Large intestine (tissue), 3 donors: ENCODE data around the gene TRA2B. TPM values are rescaled to one million over a fixed set of nuclear protein-coding genes. Genes with fewer than 3 reads are reported as not detected.
A peak's percentile ranks its signal among the peaks of the same experiment; 100 is the strongest.

Experiments
- DNase-seq, 2 donors: peaks; one replicate each; pipeline versions ENCODE4 v3.0.0 to v3.0.0-alpha.2; 2013
- H3K27ac ChIP-seq: one replicate; pipeline ENCODE4 v1.5.1; 2013; ENCODE audit warnings: low read length
- H3K27me3 ChIP-seq: 2 replicates; pipeline ENCODE4 v1.6.1; 2013; ENCODE audit warnings: low read length; ENCODE audit not compliant: control insufficient read depth, insufficient read depth
- H3K36me3 ChIP-seq: 2 replicates; pipeline ENCODE4 v1.6.1; 2013; ENCODE audit warnings: low read length; ENCODE audit not compliant: control insufficient read depth, insufficient read depth
- H3K4me1 ChIP-seq: one replicate; pipeline ENCODE4 v1.6.1; 2013; ENCODE audit warnings: low read length; ENCODE audit not compliant: control insufficient read depth, insufficient read depth
- H3K4me3 ChIP-seq: one replicate; pipeline ENCODE4 v1.5.1; 2013; ENCODE audit warnings: low read length
- H3K9me3 ChIP-seq: one replicate; pipeline ENCODE4 v1.6.1; 2013; ENCODE audit warnings: mild to moderate bottlenecking, low read depth, low read length, moderate library complexity; ENCODE audit not compliant: control insufficient read depth
- WGBS: methylation state at CpG from one replicate; pipeline ENCODE4 v1.1.5; 2013; ENCODE audit warnings: low lambda C conversion rate; ENCODE audit not compliant: insufficient coverage; 5-methylcytosine and 5-hydroxymethylcytosine counted together
- polyA plus RNA-seq: library from polyadenylated mRNA; unstranded; fragments of 120-200 nt; gene quantifications from one replicate; pipeline ENCODE4 v1.2.1, GENCODE V29; 2013

The TRA2B gene
- polyA plus RNA-seq, 1 donor: 162 TPM

DNA sequence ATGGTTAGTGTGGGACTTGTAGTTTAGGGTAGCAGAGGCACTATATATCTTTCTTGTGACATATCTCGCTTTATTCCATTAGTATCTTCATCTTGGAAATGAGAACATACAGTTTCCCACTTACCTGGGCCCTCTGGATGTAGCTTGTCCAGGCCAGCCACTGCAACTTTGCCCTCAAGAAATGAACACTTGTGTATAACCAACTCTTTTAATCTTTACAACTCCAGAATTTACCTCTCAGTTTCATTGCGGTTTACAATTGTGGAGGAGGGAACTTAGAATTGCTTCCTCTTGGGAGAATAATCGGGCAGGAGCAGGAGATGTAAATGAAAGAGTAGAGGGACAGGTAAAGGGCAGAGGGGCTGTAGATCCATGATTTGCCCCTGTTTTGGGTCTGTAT lies 18.4 kb upstream of the TRA2B start:
- WGBS: no CpG with 5 or more reads among the region's 3 CpGs
- H3K27ac ChIP-seq: peak overlapping the region; percentile 64
- DNase-seq: peak in 1 of 2 donors; percentile 67

DNA sequence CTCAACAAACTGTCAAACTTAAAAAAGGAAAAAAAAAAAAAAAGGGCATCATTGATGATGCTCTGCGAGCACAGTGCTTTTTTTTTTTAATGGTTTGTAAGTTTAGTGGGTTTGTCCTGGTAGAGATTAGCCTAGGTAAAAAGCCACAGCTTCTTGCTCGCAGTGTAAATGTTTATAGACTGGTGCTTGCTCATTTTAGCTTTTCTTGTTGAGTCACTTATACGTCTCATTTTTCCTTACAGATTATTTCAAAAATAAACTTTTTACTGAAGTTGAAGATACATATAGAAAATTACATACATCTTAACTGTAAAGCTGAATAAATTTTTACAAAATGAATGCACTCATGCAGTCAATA lies 16.5 kb upstream of the TRA2B start:
- no peak for DNase-seq
- Histone ChIP-seq H3K4me3 (no peak overlapping the region), H3K36me3 (no peaks in the 10 kb centered on the region), H3K4me1 (peaks cover 17% of the 10 kb centered on the region), H3K9me3 (peaks cover 7% of the 10 kb centered on the region), H3K27me3 (no peaks in the 10 kb centered on the region), H3K27ac (no peak overlapping the region)
- no CpG with 5 or more reads among the region's 3 CpGs for WGBS

More for the DNA sequence above, 18.4 kb upstream of the TRA2B start:
- Histone ChIP-seq H3K9me3 (peaks cover 7% of the 10 kb centered on the region), H3K36me3 (no peaks in the 10 kb centered on the region), H3K27me3 (no peaks in the 10 kb centered on the region), H3K4me3 (no peak overlapping the region), H3K4me1 (peaks cover 31% of the 10 kb centered on the region)

DNA sequence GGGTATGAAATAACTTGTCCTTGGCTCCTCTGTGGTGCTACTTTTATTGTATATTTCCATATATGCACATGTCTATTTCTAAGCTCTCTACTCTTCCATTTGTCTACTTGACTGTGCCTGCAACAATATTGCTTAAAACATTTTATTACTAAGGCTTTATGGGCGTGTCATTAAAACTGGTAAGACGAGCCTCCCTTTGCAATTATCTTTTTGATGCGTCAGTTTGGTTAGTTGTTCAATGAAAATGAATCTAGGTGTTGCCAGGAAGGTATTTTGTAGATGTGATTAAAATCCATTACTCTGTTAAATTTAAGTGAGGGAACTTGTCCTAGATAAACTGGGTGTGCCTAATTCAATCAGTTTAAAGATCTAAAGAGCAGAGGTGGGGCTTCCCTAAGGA lies 12.9 kb upstream of the TRA2B start:
- 31% methylated on average over 2 of the region's 3 CpGs for WGBS
- peaks cover 7% of the 10 kb centered on the region for H3K9me3 ChIP-seq
- no peaks in the 10 kb centered on the region for H3K27me3 ChIP-seq
- no peak overlapping the region for H3K27ac ChIP-seq
- H3K4me1 ChIP-seq: peaks cover 9% of the 10 kb centered on the region
- peak in 1 of 2 donors; percentile 39 for DNase-seq
- no peaks in the 10 kb centered on the region for H3K36me3 ChIP-seq
- H3K4me3 ChIP-seq: no peak overlapping the region

GRCh38 chr3:185949515-185949914 lies 11.7 kb upstream of the TRA2B start:
- Histone ChIP-seq H3K9me3 (peaks cover 7% of the 10 kb centered on the region), H3K4me1 (peaks cover 9% of the 10 kb centered on the region), H3K4me3 (no peak overlapping the region), H3K36me3 (no peaks in the 10 kb centered on the region), H3K27me3 (no peaks in the 10 kb centered on the region), H3K27ac (no peak overlapping the region)
- no peak for DNase-seq
- no CpG with 5 or more reads among the region's 6 CpGs for WGBS

- Histone ChIP-seq H3K27ac (no peak overlapping the region), H3K27me3 (no peaks in the 10 kb centered on the region), H3K4me1 (peaks cover 5% of the 10 kb centered on the region), H3K36me3 (no peaks in the 10 kb centered on the region), H3K4me3 (no peak overlapping the region), H3K9me3 (peaks cover 7% of the 10 kb centered on the region)
- 93% methylated on average over 3 of the region's 3 CpGs for WGBS
- no peak for DNase-seq
Measured at GRCh38 chr3:185948292-185948691, 10.5 kb upstream of the TRA2B start.

DNA sequence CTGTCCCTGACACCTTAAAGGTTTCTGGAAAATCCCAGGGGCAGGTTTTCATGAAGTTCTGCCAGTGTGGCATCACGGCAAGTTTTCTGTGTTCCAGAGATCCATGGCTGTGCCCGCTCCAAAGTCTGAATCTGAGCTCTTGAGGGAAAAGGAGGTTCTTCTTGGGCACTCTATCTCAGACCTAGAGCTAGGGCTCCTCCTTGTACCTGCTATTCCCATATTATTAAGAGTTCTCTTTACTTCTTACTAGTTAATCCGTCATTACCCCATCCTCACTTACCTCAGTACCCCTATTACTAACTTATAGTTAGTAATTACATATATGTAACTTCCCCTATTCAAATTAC lies 5.9 kb upstream of the TRA2B start:
- no peaks in the 10 kb centered on the region for H3K27me3 ChIP-seq
- WGBS: 29% methylated on average over 1 of the region's 3 CpGs
- H3K27ac ChIP-seq: no peak overlapping the region
- H3K4me3 ChIP-seq: no peak overlapping the region
- H3K4me1 ChIP-seq: peaks cover 5% of the 10 kb centered on the region
- no peaks in the 10 kb centered on the region for H3K9me3 ChIP-seq
- no peaks in the 10 kb centered on the region for H3K36me3 ChIP-seq
- no peak for DNase-seq

DNA sequence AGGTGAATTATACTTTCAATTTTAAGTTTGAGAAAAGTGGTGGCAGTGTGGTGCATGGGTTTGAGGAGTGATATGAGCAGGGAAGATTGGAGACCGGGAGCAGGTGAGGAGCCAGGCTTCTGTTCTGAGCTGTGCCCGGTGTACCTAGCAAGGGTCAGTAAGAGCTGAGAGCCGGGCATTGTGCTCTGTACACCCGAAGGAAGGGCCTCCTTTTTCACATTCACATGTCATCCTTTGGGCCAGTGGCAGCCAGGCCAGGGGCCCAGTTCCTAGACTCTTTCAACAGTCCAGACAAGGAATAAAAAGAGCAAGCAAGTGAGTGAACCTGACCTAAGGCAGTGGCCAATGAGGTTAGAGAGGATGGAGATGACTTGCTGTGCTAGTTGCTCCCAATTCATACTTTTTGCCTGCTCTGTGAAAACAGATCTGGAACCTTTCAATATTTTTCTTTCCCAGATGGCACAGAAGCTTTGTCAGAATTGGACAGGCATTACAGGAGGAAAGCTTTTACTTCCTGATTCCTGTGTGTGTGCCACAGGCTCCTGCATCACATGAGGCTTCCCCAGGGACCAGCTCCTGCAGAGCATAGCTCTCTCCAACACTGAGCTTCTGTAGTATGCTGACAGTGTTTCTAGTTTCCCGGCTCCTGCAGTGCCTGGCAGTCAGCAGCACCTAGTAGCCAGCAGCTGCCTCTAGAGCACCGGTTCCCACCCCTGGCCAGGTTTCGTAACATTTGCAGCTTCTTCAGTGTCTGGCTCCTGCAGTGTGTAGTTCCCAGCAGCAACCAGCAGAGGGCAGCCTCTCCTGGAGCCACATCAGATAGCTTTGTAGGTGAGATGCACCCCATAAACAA lies 5.3 kb upstream of the TRA2B start:
- Histone ChIP-seq H3K27ac (no peak overlapping the region), H3K36me3 (no peaks in the 10 kb centered on the region), H3K27me3 (no peaks in the 10 kb centered on the region), H3K4me3 (no peak overlapping the region), H3K9me3 (peaks cover 4% of the 10 kb centered on the region), H3K4me1 (peaks cover 5% of the 10 kb centered on the region)
- no CpG with 5 or more reads among the region's 7 CpGs for whole genome bisulfite sequencing
- peak; percentile 88 to 89 for DNase-seq

GRCh38 chr3:185942396-185942795 lies 4.6 kb upstream of the TRA2B start:
- no peak for DNase-seq
- no peaks in the 10 kb centered on the region for H3K27me3 ChIP-seq
- H3K9me3 ChIP-seq: peaks cover 4% of the 10 kb centered on the region
- H3K36me3 ChIP-seq: no peaks in the 10 kb centered on the region
- no CpG with 5 or more reads among the region's 3 CpGs for WGBS
- H3K4me1 ChIP-seq: peaks cover 5% of the 10 kb centered on the region
- H3K27ac ChIP-seq: no peak overlapping the region
- H3K4me3 ChIP-seq: no peak overlapping the region

GRCh38 chr3:185940951-185941350 lies 3.1 kb upstream of the TRA2B start:
- no peaks in the 10 kb centered on the region for H3K27me3 ChIP-seq
- no peak overlapping the region for H3K27ac ChIP-seq
- DNase-seq: no peak
- no peak overlapping the region for H3K4me3 ChIP-seq
- 0% methylated on average over 1 of the region's 1 CpG for WGBS
- peaks cover 5% of the 10 kb centered on the region for H3K4me1 ChIP-seq
- peaks cover 4% of the 10 kb centered on the region for H3K9me3 ChIP-seq
- H3K36me3 ChIP-seq: no peaks in the 10 kb centered on the region

DNA sequence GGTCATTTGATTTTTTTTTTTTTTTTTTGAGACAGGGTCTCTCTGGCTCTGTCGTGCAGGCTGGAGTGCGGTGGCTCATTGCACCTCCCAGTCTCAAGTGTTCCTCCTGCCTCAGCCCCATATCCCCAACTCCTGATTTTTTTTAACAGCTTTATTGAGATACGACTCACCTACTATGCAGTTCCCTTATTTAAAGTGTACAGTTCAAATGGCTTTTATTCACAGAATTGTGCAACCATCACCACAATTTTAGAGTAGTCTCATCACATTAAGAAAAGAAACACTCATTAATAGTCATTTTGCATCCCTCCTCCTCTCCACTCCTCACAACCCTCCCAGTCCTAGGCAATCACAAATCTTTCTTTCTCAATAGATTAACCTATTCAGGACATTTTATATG lies 1.9 kb upstream of the TRA2B start:
- H3K4me1 ChIP-seq: peaks cover 5% of the 10 kb centered on the region
- peaks cover 4% of the 10 kb centered on the region for H3K9me3 ChIP-seq
- H3K27me3 ChIP-seq: no peaks in the 10 kb centered on the region
- H3K27ac ChIP-seq: no peak overlapping the region
- DNase-seq: no peak
- no peak overlapping the region for H3K4me3 ChIP-seq
- 100% methylated on average over 1 of the region's 3 CpGs for WGBS
- H3K36me3 ChIP-seq: no peaks in the 10 kb centered on the region
